HCT116 (cell line): Measurements from ENCODE around the gene SGF29. TPM values are rescaled to one million over a fixed set of nuclear protein-coding genes. Genes with fewer than 3 reads are reported as not detected.
"Not testable (repeated sequence)": the region's sequence is repeated elsewhere in the genome, so short reads cannot be mapped to it uniquely, and the experiment has no call there.

Experiments
- ATAC-seq: fragments of 200-7000 bp; cut with Tn5 transposase; 2 replicates; pipeline ENCODE4 v1.9.1; 2020; ENCODE audit warnings: mild to moderate bottlenecking, moderate library complexity
- BruUV-seq: library from RNA; stranded (reverse); fragments of 400-500 nt; replicated peaks from 2 replicates; lab custom pipeline; 2021; lab: Mats Ljungman, UMichigan
- CTCF ChIA-PET: fragments of 300-600 bp; sonication (Branson Sonifier 250); formaldehyde crosslinking; loops from one replicate; lab custom pipeline; 2021; ENCODE audit warnings: antibody characterized with exemption; lab: Charles Lee
- POLR2A ChIA-PET: fragments of 300-600, 350-600 bp; sonication (Branson Sonifier 250); formaldehyde crosslinking; loops from one replicate; lab custom pipeline; 2021; ENCODE audit warnings: antibody characterized with exemption; lab: Charles Lee
- RAD21 ChIA-PET, 2 experiments: fragments of 300-600 bp; sonication (Branson Sonifier 250); formaldehyde crosslinking; loops; one replicate each; lab custom pipeline; 2023; ENCODE audit warnings: low total read pairs in 2 of 2; ENCODE audit not compliant: uncharacterized antibody in 2 of 2, unreplicated experiment in 2 of 2, low non-redundant PET in 1 of 2; lab: Charles Lee
- DNase-seq: peaks from one replicate; pipeline ENCODE4 v3.0.0-alpha.2; 2010; ENCODE audit warnings: low read depth, low spot score
- H2AFZ ChIP-seq: fragments of 200-600 bp; shearing (Covaris generic), sonication (generic); 2 replicates; pipeline ENCODE4 v1.6.1; 2017; ENCODE audit warnings: low read depth, mixed run types, mixed read lengths, antibody characterized with exemption, low read length; ENCODE audit not compliant: poor library complexity, severe bottlenecking
- H3K27ac ChIP-seq: 2 replicates; pipeline ENCODE4 v1.5.1; 2012; ENCODE audit warnings: low read depth, low read length
- H3K27me3 ChIP-seq: fragments of 200-600 bp; sonication (generic); 2 replicates; pipeline ENCODE4 v1.6.1; 2016; ENCODE audit warnings: mixed run types, low read length, mixed read lengths; ENCODE audit not compliant: insufficient read depth
- H3K36me3 ChIP-seq, 2 experiments: fragments of 200-500 bp in 1 of 2; fragments of 200-600 bp in 1 of 2; sonication (Bioruptor generic) in 1 of 2; sonication (generic) in 1 of 2; 2 replicates each; pipeline versions ENCODE4 v1.5.1 to v1.6.1; 2014 to 2016; ENCODE audit warnings: low read length in 2 of 2, inconsistent platforms in 1 of 2, mixed read lengths in 1 of 2, mixed run types in 1 of 2; ENCODE audit not compliant: insufficient read depth in 2 of 2, control insufficient read depth in 1 of 2
- H3K4me1 ChIP-seq, 2 experiments: fragments of 200-600 bp in 1 of 2; sonication (generic) in 1 of 2; 2 replicates each; pipeline versions ENCODE4 v1.5.1 to v1.6.1; 2012 to 2017; ENCODE audit warnings: low read length in 2 of 2, inconsistent platforms in 1 of 2, mild to moderate bottlenecking in 1 of 2, mixed read lengths in 1 of 2, mixed run types in 1 of 2, moderate library complexity in 1 of 2; ENCODE audit not compliant: insufficient read depth in 2 of 2, control insufficient read depth in 1 of 2
- H3K4me2 ChIP-seq: fragments of 200-600 bp; sonication (generic); 2 replicates; pipeline ENCODE4 v1.6.1; 2017; ENCODE audit warnings: mixed run types, low read length, mixed read lengths
- H3K4me3 ChIP-seq, 2 experiments: fragments of 200-600 bp in 1 of 2; sonication (generic) in 1 of 2; replicated peaks in 1 of 2; 2 replicates each; pipeline ENCODE4 v1.5.1; 2011 to 2016; ENCODE audit warnings: low read length in 2 of 2, control low read depth in 1 of 2, low read depth in 1 of 2, mild to moderate bottlenecking in 1 of 2, mixed read lengths in 1 of 2, mixed run types in 1 of 2
- H3K79me2 ChIP-seq: fragments of 200-600 bp; sonication (generic); 2 replicates; pipeline ENCODE4 v1.6.1; 2017; ENCODE audit warnings: mild to moderate bottlenecking, mixed run types, low read length, moderate library complexity, mixed read lengths; ENCODE audit not compliant: insufficient read depth
- H3K9ac ChIP-seq: fragments of 200-600 bp; sonication (generic); 2 replicates; pipeline ENCODE4 v1.6.1; 2016; ENCODE audit warnings: low read length, mixed read lengths
- H3K9me2 ChIP-seq: fragments of 200-600 bp; sonication (generic), shearing (Covaris generic); 2 replicates; pipeline ENCODE4 v1.6.1; 2017; ENCODE audit warnings: mixed run types, mild to moderate bottlenecking, moderate library complexity; ENCODE audit not compliant: insufficient read depth
- H3K9me3 ChIP-seq, 2 experiments: fragments of 200-500 bp in 1 of 2; fragments of 200-600 bp in 1 of 2; sonication (Bioruptor generic) in 1 of 2; sonication (generic) in 1 of 2; 2 replicates each; pipeline ENCODE4 v1.6.1; 2014 to 2017; ENCODE audit warnings: low read length in 2 of 2, mixed read lengths in 2 of 2, inconsistent platforms in 1 of 2, low read depth in 1 of 2, mild to moderate bottlenecking in 1 of 2, mixed run types in 1 of 2, moderate library complexity in 1 of 2; ENCODE audit not compliant: control insufficient read depth in 1 of 2, insufficient read depth in 1 of 2
- H4K20me1 ChIP-seq: fragments of 200-600 bp; sonication (generic), shearing (Covaris generic); 2 replicates; pipeline ENCODE4 v1.6.1; 2017; ENCODE audit warnings: mixed run types, mild to moderate bottlenecking, moderate library complexity; ENCODE audit not compliant: insufficient read depth
- ATF3 ChIP-seq: IDR thresholded peaks from 2 replicates; pipeline ENCODE4 v1.6.1; 2012
- CEBPB ChIP-seq: IDR thresholded peaks from 2 replicates; pipeline ENCODE4 v1.6.1; 2012; ENCODE audit warnings: low read depth
- EGR1 ChIP-seq: IDR thresholded peaks from 2 replicates; pipeline ENCODE4 v1.6.1; 2012; ENCODE audit warnings: low read depth
- ELF1 ChIP-seq: IDR thresholded peaks from 2 replicates; pipeline ENCODE4 v1.6.1; 2012; ENCODE audit warnings: low read depth, borderline replicate concordance
- EZH2phosphoT487 ChIP-seq: fragments of 200-600 bp; IDR thresholded peaks from 2 replicates; pipeline ENCODE4 v1.6.1; 2018; ENCODE audit warnings: antibody characterized with exemption, borderline replicate concordance
- FOSL1 ChIP-seq: IDR thresholded peaks from 2 replicates; pipeline ENCODE4 v1.6.1; 2012; ENCODE audit warnings: low read depth
- MAX ChIP-seq: IDR thresholded peaks from 2 replicates; pipeline ENCODE4 v1.6.1; 2012
- POLR2A ChIP-seq: IDR thresholded peaks from 2 replicates; pipeline ENCODE4 v1.7.0; 2011; ENCODE audit warnings: borderline replicate concordance; ENCODE audit not compliant: insufficient read depth, insufficient read length; ENCODE audit errors: extremely low read depth
- TCF7L2 ChIP-seq: IDR thresholded peaks from 2 replicates; pipeline ENCODE4 v1.7.0; 2011; ENCODE audit warnings: borderline replicate concordance, inconsistent platforms; ENCODE audit not compliant: insufficient read depth, insufficient read length; ENCODE audit errors: extremely low read depth
- ZFX ChIP-seq: fragments of 450-650 bp; IDR thresholded peaks from 2 replicates; pipeline ENCODE4 v1.6.1; 2017
- intact Hi-C: fragments of 100-400 bp; cut with micrococcal nuclease; formaldehyde crosslinking; loops from 2 replicates; pipeline ENCODE4 v1.10.0; 2022
- total RNA-seq: library from RNA; stranded (reverse); gene quantifications from one replicate; pipeline ENCODE4 v1.2.1, GENCODE V29; 2021; ENCODE audit not compliant: unreplicated experiment

SGF29 gene
- total RNA-seq, 1 experiment from 2014 or later, result 19.7 TPM

GRCh38 chr16:28601589-28601988 lies 47.9 kb downstream of the SGF29 start:
- H3K36me3 ChIP-seq, H3K4me3 ChIP-seq, H3K4me2 ChIP-seq, H3K79me2 ChIP-seq, H3K9ac ChIP-seq, POLR2A ChIA-PET, H4K20me1 ChIP-seq, DNase-seq, H3K9me3 ChIP-seq, RAD21 ChIA-PET, CTCF ChIA-PET, H3K27me3 ChIP-seq, H3K27ac ChIP-seq, H2AFZ ChIP-seq, H3K9me2 ChIP-seq, ATAC-seq, BruUV-seq, intact Hi-C loops: not testable (repeated sequence)
- peaks cover 16 to 17% of the 10 kb centered on the region in 2 experiments for H3K4me1 ChIP-seq

GRCh38 chr16:28602062-28602461 lies 48.3 kb downstream of the SGF29 start:
- H3K9ac ChIP-seq, H3K36me3 ChIP-seq, DNase-seq, H3K79me2 ChIP-seq, intact Hi-C loops, H3K27ac ChIP-seq, RAD21 ChIA-PET, BruUV-seq, H2AFZ ChIP-seq, CTCF ChIA-PET, POLR2A ChIA-PET, H3K27me3 ChIP-seq, H3K9me2 ChIP-seq, ATAC-seq, H3K4me2 ChIP-seq, H3K4me3 ChIP-seq, H3K9me3 ChIP-seq, H4K20me1 ChIP-seq: not testable (repeated sequence)
- H3K4me1 ChIP-seq, result peaks cover 11 to 12% of the 10 kb centered on the region in 2 experiments; a peak in 3 of 4 replicates

GRCh38 chr16:28602529-28602928 lies 48.8 kb downstream of the SGF29 start:
- intact Hi-C loops, result no loop called here
- peaks cover 7% of the 10 kb centered on the region in 2 experiments; a peak in 3 of 4 replicates for H3K4me1 ChIP-seq

More at GRCh38 chr16:28602529-28602928, 48.8 kb downstream of the SGF29 start:
- H3K4me2 ChIP-seq, result no peak overlapping the region
- no peak for ATAC-seq
- CTCF ChIA-PET, result no interaction called here
- DNase-seq, result no peak
- H3K36me3 ChIP-seq, result no peaks in the 10 kb centered on the region
- POLR2A ChIA-PET, result no interaction called here
- H3K27me3 ChIP-seq, result no peaks in the 10 kb centered on the region
- no peak overlapping the region for H3K4me3 ChIP-seq
- H3K9me3 ChIP-seq, result no peaks in the 10 kb centered on the region
- RAD21 ChIA-PET, result no interaction called here
- H3K9me2 ChIP-seq, result no peaks in the 10 kb centered on the region
- no peak overlapping the region for H3K27ac ChIP-seq
- no TSS peak for BruUV-seq
- no peaks in the 10 kb centered on the region for H4K20me1 ChIP-seq
- H3K9ac ChIP-seq, result no peak overlapping the region
- no peaks in the 10 kb centered on the region for H3K79me2 ChIP-seq
- TF ChIP-seq ELF1 (no peak), CEBPB (no peak), TCF7L2 (no peak), MAX (no peak), ATF3 (no peak), ZFX (no peak), FOSL1 (no peak), EZH2phosphoT487 (no peak), EGR1 (no peak), POLR2A (no peak)
- H2AFZ ChIP-seq, result no peak overlapping the region
